Panc1 (cell line): ENCODE data around the gene CTSA. TPM values are rescaled to one million over a fixed set of nuclear protein-coding genes. Genes with fewer than 3 reads are reported as not detected.

Source experiments
- ATAC-seq: fragments of 200-7000 bp; cut with Tn5 transposase; 2 replicates; pipeline ENCODE4 v1.9.1; 2020; ENCODE audit warnings: mild to moderate bottlenecking, moderate library complexity
- BruUV-seq: library from RNA; stranded (reverse); fragments of 400-500 nt; replicated peaks from 2 replicates; lab custom pipeline; 2021; lab: Mats Ljungman, UMichigan
- CTCF ChIA-PET: fragments of 300-600 bp; sonication (Branson Sonifier 250); formaldehyde crosslinking; loops from one replicate; lab custom pipeline; 2022; ENCODE audit warnings: antibody characterized with exemption; lab: Charles Lee
- POLR2A ChIA-PET: fragments of 300-600 bp; sonication (Branson Sonifier 250); formaldehyde crosslinking; loops from one replicate; lab custom pipeline; 2022; ENCODE audit warnings: antibody characterized with exemption; lab: Charles Lee
- DNase-seq: peaks from one replicate; pipeline ENCODE4 v3.0.0-alpha.2; 2010; ENCODE audit warnings: low read depth, low spot score
- H3K27ac ChIP-seq: 2 replicates; pipeline ENCODE4 v1.5.1; 2011; ENCODE audit warnings: mild to moderate bottlenecking, low read length, inconsistent platforms
- H3K27me3 ChIP-seq: fragments of 200-500 bp; sonication (Bioruptor generic); 2 replicates; pipeline ENCODE4 v1.6.0; 2014; ENCODE audit warnings: low read length, inconsistent platforms; ENCODE audit not compliant: control insufficient read depth, insufficient read depth
- H3K36me3 ChIP-seq: fragments of 200-500 bp; sonication (Bioruptor generic); 2 replicates; pipeline ENCODE4 v1.5.1; 2014; ENCODE audit warnings: inconsistent platforms, mild to moderate bottlenecking, low read length, moderate library complexity; ENCODE audit not compliant: control insufficient read depth, insufficient read depth
- H3K4me1 ChIP-seq: 2 replicates; pipeline ENCODE4 v1.5.1; 2011; ENCODE audit warnings: inconsistent platforms, mild to moderate bottlenecking, low read length, moderate library complexity; ENCODE audit not compliant: control insufficient read depth, insufficient read depth
- H3K4me3 ChIP-seq, 2 experiments: 2 replicates each; pipeline ENCODE4 v1.5.1; 2011 to 2012; ENCODE audit warnings: low read depth in 2 of 2, low read length in 2 of 2, mild to moderate bottlenecking in 2 of 2, inconsistent platforms in 1 of 2, moderate library complexity in 1 of 2
- H3K9me3 ChIP-seq: fragments of 200-500 bp; sonication (Bioruptor generic); 2 replicates; pipeline ENCODE4 v1.5.1; 2014; ENCODE audit warnings: low read depth, mild to moderate bottlenecking, inconsistent platforms, low read length, moderate library complexity; ENCODE audit not compliant: control insufficient read depth, insufficient read depth
- POLR2AphosphoS5 ChIP-seq: IDR thresholded peaks from 2 replicates; pipeline ENCODE4 v1.6.1; 2012; ENCODE audit warnings: mild to moderate bottlenecking, low read depth, low read length, moderate library complexity
- SIN3A ChIP-seq: IDR thresholded peaks from 2 replicates; pipeline ENCODE4 v1.6.1; 2012; ENCODE audit warnings: low read depth, mild to moderate bottlenecking, low read length, moderate library complexity, borderline replicate concordance; ENCODE audit not compliant: insufficient read depth
- TCF7L2 ChIP-seq: IDR thresholded peaks from 2 replicates; pipeline ENCODE4 v1.6.1; 2011; ENCODE audit warnings: mild to moderate bottlenecking, low read depth, low read length, inconsistent platforms
- in situ Hi-C: cut with HindIII; loops from 2 replicates; pipeline ENCODE4 v1.10.0; 2016; ENCODE audit warnings: low sequenced_read_pairs, low pct_unique_long_range_greater_than_20kb
- intact Hi-C: fragments of 100-400 bp; cut with micrococcal nuclease; formaldehyde crosslinking; loops from one replicate; pipeline ENCODE4 v1.10.0; 2022; ENCODE audit not compliant: unreplicated experiment
- total RNA-seq: library from RNA; stranded (reverse); gene quantifications from one replicate; pipeline ENCODE4 v1.2.1, GENCODE V29; 2021; ENCODE audit not compliant: unreplicated experiment
- TF ChIP-seq, protein P1 (sequence below), 2 experiments: IDR thresholded peaks; 2 replicates each; pipeline ENCODE4 v1.6.1; 2011 to 2012; ENCODE audit warnings: low read depth in 2 of 2, control low read depth in 1 of 2, low read length in 1 of 2, mild to moderate bottlenecking in 1 of 2, moderate library complexity in 1 of 2; ENCODE audit not compliant: insufficient read depth in 1 of 2
- TF ChIP-seq, protein P2 (sequence below): fragments of 450-650 bp; IDR thresholded peaks from 2 replicates; pipeline ENCODE4 v1.5.1; 2017; ENCODE audit warnings: mild to moderate bottlenecking

The CTSA gene
- total RNA-seq, 1 experiment from 2014 or later: 232 TPM

DNA sequence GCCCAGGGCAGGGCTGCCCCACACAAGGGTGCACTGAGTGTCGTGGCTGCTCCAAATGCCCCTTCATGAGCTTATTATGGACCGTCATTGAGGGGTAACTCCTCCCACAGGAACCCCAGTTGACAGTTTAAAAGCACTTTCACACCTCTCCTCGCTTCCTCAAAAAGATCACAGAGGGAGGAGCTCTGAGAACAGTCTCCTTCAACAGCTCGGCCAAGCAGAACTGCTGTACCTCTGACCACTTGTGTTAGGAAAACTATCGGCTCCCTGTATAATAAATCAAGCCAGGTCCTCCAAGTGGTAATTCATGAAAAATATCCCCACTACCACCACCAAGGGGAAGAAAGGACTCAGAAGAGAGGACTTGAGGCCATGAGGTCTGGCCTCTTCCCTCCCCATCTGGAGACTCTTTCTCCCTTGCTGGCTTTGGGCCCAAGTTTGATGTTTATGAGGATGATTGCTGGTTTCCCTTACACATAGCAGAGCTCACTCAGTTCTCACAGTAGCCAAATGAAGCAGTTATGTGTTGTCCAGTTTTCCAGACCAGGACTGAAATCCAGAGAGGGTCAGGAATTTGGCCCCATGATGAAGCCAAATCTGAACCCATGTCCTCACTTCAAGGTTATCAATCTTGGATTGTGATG is 48.8 kb upstream of the CTSA start:
- no peak for DNase-seq
- intact Hi-C loops: no loop called here
- Histone ChIP-seq H3K27ac (no peak overlapping the region), H3K4me1 (peaks cover 5% of the 10 kb centered on the region), H3K9me3 (no peaks in the 10 kb centered on the region), H3K4me3 (no peak overlapping the region), H3K27me3 (no peaks in the 10 kb centered on the region), H3K36me3 (0 out of 2 replicates have a peak, but pooled peaks cover 2% of the 10 kb centered on the region)
- ChIA-PET POLR2A (no interaction called here), CTCF (no interaction called here)
- ATAC-seq: no peak; the same call in 1 of the 2 replicates
- TF ChIP-seq TCF7L2: no peak
- TF ChIP-seq POLR2AphosphoS5: no peak; the same call in 1 of the 2 replicates
- TF ChIP-seq, protein P1, sequence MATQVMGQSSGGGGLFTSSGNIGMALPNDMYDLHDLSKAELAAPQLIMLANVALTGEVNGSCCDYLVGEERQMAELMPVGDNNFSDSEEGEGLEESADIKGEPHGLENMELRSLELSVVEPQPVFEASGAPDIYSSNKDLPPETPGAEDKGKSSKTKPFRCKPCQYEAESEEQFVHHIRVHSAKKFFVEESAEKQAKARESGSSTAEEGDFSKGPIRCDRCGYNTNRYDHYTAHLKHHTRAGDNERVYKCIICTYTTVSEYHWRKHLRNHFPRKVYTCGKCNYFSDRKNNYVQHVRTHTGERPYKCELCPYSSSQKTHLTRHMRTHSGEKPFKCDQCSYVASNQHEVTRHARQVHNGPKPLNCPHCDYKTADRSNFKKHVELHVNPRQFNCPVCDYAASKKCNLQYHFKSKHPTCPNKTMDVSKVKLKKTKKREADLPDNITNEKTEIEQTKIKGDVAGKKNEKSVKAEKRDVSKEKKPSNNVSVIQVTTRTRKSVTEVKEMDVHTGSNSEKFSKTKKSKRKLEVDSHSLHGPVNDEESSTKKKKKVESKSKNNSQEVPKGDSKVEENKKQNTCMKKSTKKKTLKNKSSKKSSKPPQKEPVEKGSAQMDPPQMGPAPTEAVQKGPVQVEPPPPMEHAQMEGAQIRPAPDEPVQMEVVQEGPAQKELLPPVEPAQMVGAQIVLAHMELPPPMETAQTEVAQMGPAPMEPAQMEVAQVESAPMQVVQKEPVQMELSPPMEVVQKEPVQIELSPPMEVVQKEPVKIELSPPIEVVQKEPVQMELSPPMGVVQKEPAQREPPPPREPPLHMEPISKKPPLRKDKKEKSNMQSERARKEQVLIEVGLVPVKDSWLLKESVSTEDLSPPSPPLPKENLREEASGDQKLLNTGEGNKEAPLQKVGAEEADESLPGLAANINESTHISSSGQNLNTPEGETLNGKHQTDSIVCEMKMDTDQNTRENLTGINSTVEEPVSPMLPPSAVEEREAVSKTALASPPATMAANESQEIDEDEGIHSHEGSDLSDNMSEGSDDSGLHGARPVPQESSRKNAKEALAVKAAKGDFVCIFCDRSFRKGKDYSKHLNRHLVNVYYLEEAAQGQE (IDR thresholded peaks at IDR 0.05; ENCODE audit: insufficient read depth in 1 of 2, low read depth in 2 of 2, low read length in 1 of 2): no peak
- TF ChIP-seq SIN3A: no peak
- TF ChIP-seq, protein P2, sequence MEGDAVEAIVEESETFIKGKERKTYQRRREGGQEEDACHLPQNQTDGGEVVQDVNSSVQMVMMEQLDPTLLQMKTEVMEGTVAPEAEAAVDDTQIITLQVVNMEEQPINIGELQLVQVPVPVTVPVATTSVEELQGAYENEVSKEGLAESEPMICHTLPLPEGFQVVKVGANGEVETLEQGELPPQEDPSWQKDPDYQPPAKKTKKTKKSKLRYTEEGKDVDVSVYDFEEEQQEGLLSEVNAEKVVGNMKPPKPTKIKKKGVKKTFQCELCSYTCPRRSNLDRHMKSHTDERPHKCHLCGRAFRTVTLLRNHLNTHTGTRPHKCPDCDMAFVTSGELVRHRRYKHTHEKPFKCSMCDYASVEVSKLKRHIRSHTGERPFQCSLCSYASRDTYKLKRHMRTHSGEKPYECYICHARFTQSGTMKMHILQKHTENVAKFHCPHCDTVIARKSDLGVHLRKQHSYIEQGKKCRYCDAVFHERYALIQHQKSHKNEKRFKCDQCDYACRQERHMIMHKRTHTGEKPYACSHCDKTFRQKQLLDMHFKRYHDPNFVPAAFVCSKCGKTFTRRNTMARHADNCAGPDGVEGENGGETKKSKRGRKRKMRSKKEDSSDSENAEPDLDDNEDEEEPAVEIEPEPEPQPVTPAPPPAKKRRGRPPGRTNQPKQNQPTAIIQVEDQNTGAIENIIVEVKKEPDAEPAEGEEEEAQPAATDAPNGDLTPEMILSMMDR: no peak
- BruUV-seq: no TSS peak
- in situ Hi-C loops: no loop called here

DNA sequence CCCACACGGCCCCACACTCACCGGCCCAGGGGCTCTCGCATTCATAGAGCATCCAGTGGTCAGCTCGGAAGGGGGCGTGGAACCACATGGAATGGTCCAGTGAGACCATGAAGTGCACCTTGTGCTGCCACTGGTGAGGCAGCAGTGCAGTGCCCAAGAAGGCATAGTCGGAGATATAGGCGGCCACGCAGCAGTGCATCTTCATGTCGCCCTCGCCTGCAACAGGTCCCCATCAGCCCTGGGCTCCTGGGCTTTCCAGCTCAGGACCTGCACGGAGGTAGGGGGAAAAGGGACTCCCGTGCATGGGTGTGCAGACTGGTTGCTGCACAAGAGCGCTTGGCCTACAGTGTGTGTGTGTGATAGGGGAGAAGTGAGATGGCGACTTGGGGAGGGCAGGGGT is 47.6 kb upstream of the CTSA start:
- Histone ChIP-seq H3K4me1 (peaks cover 5% of the 10 kb centered on the region), H3K9me3 (no peaks in the 10 kb centered on the region), H3K27me3 (no peaks in the 10 kb centered on the region), H3K36me3 (0 out of 2 replicates have a peak, but pooled peaks cover 2% of the 10 kb centered on the region), H3K4me3 (no peak overlapping the region), H3K27ac (no peak overlapping the region)
- intact Hi-C loops: no loop called here
- no TSS peak for BruUV-seq
- no peak for ATAC-seq
- TF ChIP-seq POLR2AphosphoS5: no peak
- ChIA-PET POLR2A (no interaction called here), CTCF (no interaction called here)
- no peak for DNase-seq
- in situ Hi-C loops: no loop called here

DNA sequence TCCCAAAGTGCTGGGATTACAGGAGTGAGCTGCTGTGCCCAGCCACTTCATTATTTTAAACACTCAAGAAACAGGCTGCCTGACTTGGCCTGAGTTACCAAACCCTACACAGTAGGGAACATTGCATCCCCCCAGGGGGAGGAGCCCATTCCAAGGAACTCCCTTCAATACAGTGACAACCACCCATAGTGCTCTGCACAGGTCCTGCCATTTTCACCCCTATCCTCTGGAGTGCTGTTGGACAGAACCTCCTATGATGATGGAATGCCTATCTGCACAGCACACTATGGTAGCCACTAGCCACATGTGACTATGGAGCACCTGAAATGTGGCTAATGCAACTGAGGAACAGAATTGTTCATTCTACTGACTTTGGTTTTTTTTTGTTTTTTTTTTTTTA is 45.7 kb upstream of the CTSA start:
- TF ChIP-seq SIN3A (no peak), TCF7L2 (no peak), POLR2AphosphoS5 (no peak)
- TF ChIP-seq, protein P2: no peak
- TF ChIP-seq, protein P1 (IDR thresholded peaks at IDR 0.05; ENCODE audit: insufficient read depth in 1 of 2, low read depth in 2 of 2, low read length in 1 of 2): no peak
- H3K9me3 ChIP-seq: no peaks in the 10 kb centered on the region
- H3K36me3 ChIP-seq: 0 out of 2 replicates have a peak, but pooled peaks cover 2% of the 10 kb centered on the region
- H3K4me1 ChIP-seq: peaks cover 5% of the 10 kb centered on the region
- ChIA-PET POLR2A (no interaction called here), CTCF (interaction anchor here (0.6 kb wide), 1 partner anchor 16 kb away, joined by 3 read pairs; no protein-coding TSS in a partner anchor)
- H3K4me3 ChIP-seq: no peak overlapping the region
- H3K27ac ChIP-seq: no peak overlapping the region
- DNase-seq (no peak), ATAC-seq (no peak)
- H3K27me3 ChIP-seq: no peaks in the 10 kb centered on the region
- in situ Hi-C loops (no loop called here), intact Hi-C loops (no loop called here)
- no TSS peak for BruUV-seq
